OCI-LY7 (cell line): Measurements from ENCODE around the gene IRGQ.

Experiments
- EZH2phosphoT487 ChIP-seq: fragments of 200-600 bp; sonication (generic); IDR thresholded peaks from 2 replicates; pipeline ENCODE4 v1.6.1; 2018; ENCODE audit warnings: low read depth, borderline replicate concordance, mild to moderate bottlenecking, mixed run types, antibody characterized with exemption, low read length, moderate library complexity, mixed read lengths
- TF ChIP-seq, protein P1 (sequence below): fragments of 200-600 bp; sonication (generic); conservative IDR thresholded peaks from 2 replicates; pipeline ENCODE4 v1.5.1; 2014; ENCODE audit warnings: mild to moderate bottlenecking, antibody characterized with exemption, low read length, moderate library complexity, mixed read lengths

DNA sequence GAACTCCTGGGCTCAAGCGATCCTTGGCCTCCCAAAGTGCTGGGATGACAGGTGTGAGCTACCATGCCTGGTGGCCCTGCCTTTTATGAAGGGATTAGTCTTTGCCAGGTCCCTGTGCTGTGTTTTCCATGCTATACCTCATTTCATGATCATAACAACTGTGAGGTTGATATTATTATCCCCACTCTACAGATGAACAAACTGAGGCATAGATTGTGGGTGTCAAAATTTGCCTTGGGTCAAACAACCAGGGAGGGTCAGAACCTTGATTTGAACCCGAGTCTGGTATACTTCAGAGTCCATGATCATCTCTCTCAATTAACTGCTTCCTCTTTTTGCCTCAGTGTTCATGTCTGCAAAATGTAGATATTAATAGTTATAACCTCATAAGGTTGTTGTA is 13.4 kb downstream of the IRGQ start:
- TF ChIP-seq, protein P1, sequence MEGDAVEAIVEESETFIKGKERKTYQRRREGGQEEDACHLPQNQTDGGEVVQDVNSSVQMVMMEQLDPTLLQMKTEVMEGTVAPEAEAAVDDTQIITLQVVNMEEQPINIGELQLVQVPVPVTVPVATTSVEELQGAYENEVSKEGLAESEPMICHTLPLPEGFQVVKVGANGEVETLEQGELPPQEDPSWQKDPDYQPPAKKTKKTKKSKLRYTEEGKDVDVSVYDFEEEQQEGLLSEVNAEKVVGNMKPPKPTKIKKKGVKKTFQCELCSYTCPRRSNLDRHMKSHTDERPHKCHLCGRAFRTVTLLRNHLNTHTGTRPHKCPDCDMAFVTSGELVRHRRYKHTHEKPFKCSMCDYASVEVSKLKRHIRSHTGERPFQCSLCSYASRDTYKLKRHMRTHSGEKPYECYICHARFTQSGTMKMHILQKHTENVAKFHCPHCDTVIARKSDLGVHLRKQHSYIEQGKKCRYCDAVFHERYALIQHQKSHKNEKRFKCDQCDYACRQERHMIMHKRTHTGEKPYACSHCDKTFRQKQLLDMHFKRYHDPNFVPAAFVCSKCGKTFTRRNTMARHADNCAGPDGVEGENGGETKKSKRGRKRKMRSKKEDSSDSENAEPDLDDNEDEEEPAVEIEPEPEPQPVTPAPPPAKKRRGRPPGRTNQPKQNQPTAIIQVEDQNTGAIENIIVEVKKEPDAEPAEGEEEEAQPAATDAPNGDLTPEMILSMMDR: no peak
- TF ChIP-seq EZH2phosphoT487: no peak
